Mucosa of rectum (tissue), 2 donors: Measurements from ENCODE around the gene ZBTB46.

Source experiments
- H3K27ac ChIP-seq, 2 donors: one replicate each; pipeline ENCODE4 v1.7.0; 2013; ENCODE audit warnings: inconsistent platforms in 2 of 2, low read depth in 2 of 2, low read length in 2 of 2
- H3K27me3 ChIP-seq, 2 donors: one replicate each; pipeline ENCODE4 v1.7.0; 2013; ENCODE audit warnings: low read length in 2 of 2; ENCODE audit not compliant: control insufficient read depth in 2 of 2, insufficient read depth in 2 of 2
- H3K36me3 ChIP-seq, 2 donors: one replicate each; pipeline ENCODE4 v1.7.0; 2013; ENCODE audit warnings: low read length in 2 of 2; ENCODE audit not compliant: control insufficient read depth in 2 of 2, insufficient read depth in 2 of 2
- H3K4me1 ChIP-seq, 2 donors: one replicate each; pipeline ENCODE4 v1.7.0; 2013; ENCODE audit warnings: low read length in 2 of 2, mild to moderate bottlenecking in 1 of 2; ENCODE audit not compliant: control insufficient read depth in 2 of 2, insufficient read depth in 2 of 2
- H3K4me3 ChIP-seq, 2 donors: one replicate each; pipeline ENCODE4 v1.7.0; 2013; ENCODE audit warnings: low read length in 2 of 2
- H3K9ac ChIP-seq, 2 donors: one replicate each; pipeline ENCODE4 v1.7.0; 2013; ENCODE audit warnings: low read length in 2 of 2, low read depth in 1 of 2, mild to moderate bottlenecking in 1 of 2
- H3K9me3 ChIP-seq, 2 donors: one replicate each; pipeline ENCODE4 v1.7.0; 2013; ENCODE audit warnings: low read length in 2 of 2; ENCODE audit not compliant: control insufficient read depth in 2 of 2
- donor health status: healthy.
- donor health status: Normal muscosa, but diverticular disease.

Gene ZBTB46

GRCh38 chr20:63789836-63790571 is 41.1 kb downstream of the ZBTB46 start:
- Histone ChIP-seq H3K27me3 (peaks cover 0 to 1% of the 10 kb centered on the region in 2 donors), H3K36me3 (peaks cover 0 to 1% of the 10 kb centered on the region in 2 donors), H3K27ac (no peak overlapping the region), H3K9ac (no peak overlapping the region), H3K4me1 (no peaks in the 10 kb centered on the region), H3K4me3 (no peak overlapping the region), H3K9me3 (no peaks in the 10 kb centered on the region)

- Histone ChIP-seq H3K27me3 (no peaks in the 10 kb centered on the region), H3K4me1 (no peaks in the 10 kb centered on the region), H3K36me3 (peaks cover 0 to 1% of the 10 kb centered on the region in 2 donors), H3K4me3 (no peak overlapping the region), H3K27ac (no peak overlapping the region), H3K9ac (no peak overlapping the region), H3K9me3 (no peaks in the 10 kb centered on the region)
Measured at GRCh38 chr20:63787749-63788148, 43.3 kb downstream of the ZBTB46 start.

- Histone ChIP-seq H3K9ac (no peak overlapping the region), H3K4me3 (no peak overlapping the region), H3K36me3 (peaks cover 0 to 1% of the 10 kb centered on the region in 2 donors), H3K9me3 (no peaks in the 10 kb centered on the region), H3K4me1 (peaks cover 0 to under 1% of the 10 kb centered on the region in 2 donors), H3K27ac (no peak overlapping the region), H3K27me3 (no peaks in the 10 kb centered on the region)
Measured at GRCh38 chr20:63787302-63787701, 43.8 kb downstream of the ZBTB46 start.

- Histone ChIP-seq H3K4me3 (no peak overlapping the region), H3K27ac (no peak overlapping the region), H3K9ac (no peak overlapping the region), H3K36me3 (peaks cover 0 to 1% of the 10 kb centered on the region in 2 donors), H3K4me1 (peaks cover 0 to 3% of the 10 kb centered on the region in 2 donors), H3K27me3 (no peaks in the 10 kb centered on the region), H3K9me3 (no peaks in the 10 kb centered on the region)
Measured at GRCh38 chr20:63785691-63786131, 45.4 kb downstream of the ZBTB46 start.

GRCh38 chr20:63783970-63784369 is 47.1 kb downstream of the ZBTB46 start:
- H3K4me1 ChIP-seq: peaks cover 0 to 3% of the 10 kb centered on the region in 2 donors
- H3K27me3 ChIP-seq: no peaks in the 10 kb centered on the region
- no peak overlapping the region for H3K4me3 ChIP-seq
- no peak overlapping the region for H3K9ac ChIP-seq
- H3K36me3 ChIP-seq: no peaks in the 10 kb centered on the region
- no peaks in the 10 kb centered on the region for H3K9me3 ChIP-seq
- no peak overlapping the region for H3K27ac ChIP-seq

GRCh38 chr20:63782521-63782971 is 48.5 kb downstream of the ZBTB46 start:
- H3K9me3 ChIP-seq: no peaks in the 10 kb centered on the region
- peaks cover 0 to 3% of the 10 kb centered on the region in 2 donors for H3K4me1 ChIP-seq
- no peak overlapping the region for H3K27ac ChIP-seq

GRCh38 chr20:63782051-63782471 is 49.0 kb downstream of the ZBTB46 start:
- no peak overlapping the region for H3K27ac ChIP-seq
- H3K27me3 ChIP-seq: no peaks in the 10 kb centered on the region
- H3K4me1 ChIP-seq: peaks cover 0 to 3% of the 10 kb centered on the region in 2 donors
- H3K9me3 ChIP-seq: no peaks in the 10 kb centered on the region
- no peaks in the 10 kb centered on the region for H3K36me3 ChIP-seq
- no peak overlapping the region for H3K4me3 ChIP-seq
- no peak overlapping the region for H3K9ac ChIP-seq

More at GRCh38 chr20:63782521-63782971, 48.5 kb downstream of the ZBTB46 start:
- Histone ChIP-seq H3K9ac (no peak overlapping the region), H3K4me3 (no peak overlapping the region), H3K27me3 (no peaks in the 10 kb centered on the region), H3K36me3 (no peaks in the 10 kb centered on the region)

GRCh38 chr20:63781181-63781580 is 49.9 kb downstream of the ZBTB46 start:
- no peak overlapping the region for H3K9ac ChIP-seq
- H3K36me3 ChIP-seq: no peaks in the 10 kb centered on the region
- H3K4me3 ChIP-seq: no peak overlapping the region
- H3K27me3 ChIP-seq: no peaks in the 10 kb centered on the region
- H3K4me1 ChIP-seq: peaks cover 0 to 3% of the 10 kb centered on the region in 2 donors
- no peaks in the 10 kb centered on the region for H3K9me3 ChIP-seq
- no peak overlapping the region for H3K27ac ChIP-seq

GRCh38 chr20:63778857-63779256 is 52.2 kb downstream of the ZBTB46 start:
- Histone ChIP-seq H3K27me3 (no peaks in the 10 kb centered on the region), H3K9me3 (no peaks in the 10 kb centered on the region), H3K36me3 (no peaks in the 10 kb centered on the region), H3K4me1 (peaks cover 0 to 3% of the 10 kb centered on the region in 2 donors), H3K27ac (no peak overlapping the region), H3K4me3 (no peak overlapping the region), H3K9ac (no peak overlapping the region)

- no peak overlapping the region for H3K4me3 ChIP-seq
- no peaks in the 10 kb centered on the region for H3K36me3 ChIP-seq
- no peak overlapping the region for H3K27ac ChIP-seq
- no peaks in the 10 kb centered on the region for H3K9me3 ChIP-seq
- H3K27me3 ChIP-seq: no peaks in the 10 kb centered on the region
- no peak overlapping the region for H3K9ac ChIP-seq
- H3K4me1 ChIP-seq: peaks cover 0 to 3% of the 10 kb centered on the region in 2 donors
Measured at GRCh38 chr20:63778034-63778752, 52.9 kb downstream of the ZBTB46 start.
